HG02981 (cell line): ENCODE measurements around the gene ZNRF4.
"Not testable (repeated sequence)": the region's sequence is repeated elsewhere in the genome, so short reads cannot be mapped to it uniquely, and the experiment has no call there.

Experiments used
- ATAC-seq: cut with Tn5 transposase; IDR thresholded peaks from one replicate; pipeline ENCODE4 v1.9.1; 2021; ENCODE audit warnings: mild to moderate bottlenecking, moderate library complexity; ENCODE audit not compliant: unreplicated experiment

The ZNRF4 gene

GRCh38 chr19:5470264-5470671 is 15.1 kb downstream of the ZNRF4 start:
- ATAC-seq, result no peak

- no peak for ATAC-seq
Measured at GRCh38 chr19:5472286-5472685, 17.1 kb downstream of the ZNRF4 start.

DNA sequence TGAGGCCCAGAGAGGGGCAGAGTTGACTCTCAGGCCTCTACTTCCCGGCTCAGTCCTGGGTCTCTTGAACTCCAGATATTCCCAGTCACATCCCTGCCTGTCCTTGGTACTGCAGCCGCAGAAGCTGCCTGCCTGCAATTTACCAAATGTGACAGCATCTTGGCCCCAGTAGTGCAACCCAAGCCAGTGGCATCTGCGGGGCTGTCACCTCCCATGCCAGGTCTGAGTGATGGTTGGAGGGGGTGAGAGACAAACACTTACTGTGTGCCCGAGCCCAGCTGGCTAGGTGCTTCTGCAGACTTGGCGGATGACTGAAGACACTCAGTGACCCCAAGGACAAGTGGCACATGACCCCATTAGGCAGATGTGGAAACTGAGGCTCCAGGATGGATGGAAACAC is 18.4 kb downstream of the ZNRF4 start:
- ATAC-seq, result no peak

DNA sequence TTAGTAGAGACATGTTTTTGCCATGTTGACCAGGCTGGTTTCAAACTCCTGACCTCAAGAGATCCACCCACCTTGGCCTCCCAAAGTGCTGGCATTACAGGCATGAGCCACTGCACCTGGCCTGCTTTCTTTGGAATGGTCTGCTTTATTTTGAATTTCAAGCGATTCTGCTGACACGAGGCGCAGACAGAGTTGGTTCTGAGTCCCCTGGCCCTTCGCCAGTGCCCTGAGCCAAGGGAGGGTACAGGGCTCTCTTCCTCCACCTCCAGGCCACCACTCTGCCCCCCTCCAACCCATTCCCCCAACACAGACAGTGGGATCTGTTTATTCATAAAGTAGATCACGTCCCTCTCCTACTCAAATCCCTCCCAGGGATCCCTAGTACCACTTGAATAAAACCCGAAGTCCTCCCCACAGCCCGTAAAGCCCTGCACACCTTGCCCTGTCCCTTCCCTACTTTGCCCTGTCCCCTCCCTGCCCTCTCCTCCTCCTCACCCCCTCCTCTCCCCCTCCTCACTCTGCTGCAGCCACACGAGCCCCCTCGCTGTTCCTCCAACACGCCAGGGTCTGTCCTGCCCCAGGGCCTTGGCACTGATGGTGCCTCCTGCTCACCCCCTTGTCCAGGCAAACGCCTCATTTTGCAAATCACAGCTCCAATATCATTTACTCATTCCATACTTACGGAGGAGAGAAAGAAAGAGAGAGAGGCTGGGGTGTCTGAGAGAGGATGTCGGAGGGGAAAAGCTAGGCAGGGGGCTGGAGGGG is 22.4 kb downstream of the ZNRF4 start:
- ATAC-seq, result no peak

- no peak for ATAC-seq
Measured at GRCh38 chr19:5478241-5478924, 23.2 kb downstream of the ZNRF4 start.

- no peak for ATAC-seq
Measured at GRCh38 chr19:5478925-5479588, 23.8 kb downstream of the ZNRF4 start.

DNA sequence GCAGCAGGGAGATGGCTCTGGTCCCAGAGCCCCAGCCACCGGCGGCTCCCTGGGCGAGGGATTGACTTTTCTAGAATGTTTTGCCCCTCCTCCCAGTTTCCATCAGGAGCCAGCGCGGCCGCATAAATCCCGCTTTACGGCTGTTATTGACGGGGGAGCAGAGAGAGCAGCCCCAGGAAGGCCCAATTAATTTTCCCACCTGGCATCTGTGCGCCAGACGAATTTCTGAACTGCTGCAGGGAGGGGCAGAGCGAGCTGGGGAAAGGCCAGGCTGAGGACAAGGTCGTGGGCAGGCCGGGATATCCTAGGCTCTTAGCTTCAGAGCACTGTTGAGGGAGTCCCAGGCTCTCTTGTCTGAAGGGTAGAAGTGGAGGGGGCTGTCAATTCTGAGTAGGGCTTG is 24.7 kb downstream of the ZNRF4 start:
- no peak for ATAC-seq

DNA sequence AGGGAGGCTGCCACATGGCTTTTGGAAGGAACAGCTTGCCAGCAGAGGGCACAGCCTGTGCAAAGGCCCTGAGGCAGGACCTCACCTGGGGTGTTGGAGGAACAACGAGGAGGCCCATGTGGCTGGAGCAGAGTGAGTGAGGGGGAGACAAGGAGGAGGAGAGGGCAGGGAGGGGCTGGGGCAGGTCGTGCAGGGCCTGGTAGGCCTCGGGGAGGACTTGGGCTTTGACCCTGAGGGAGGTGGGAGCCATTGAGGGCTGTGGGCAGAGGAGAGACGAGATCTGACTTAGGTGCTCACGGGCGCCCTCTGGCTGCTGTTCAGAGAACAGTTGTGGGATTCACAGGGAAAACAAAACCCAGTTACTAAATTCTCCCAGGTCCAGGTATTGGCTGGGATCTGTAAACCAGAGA is 25.2 kb downstream of the ZNRF4 start:
- ATAC-seq, result no peak

- ATAC-seq, result no peak
Measured at GRCh38 chr19:5481957-5482356, 26.7 kb downstream of the ZNRF4 start.

- no peak for ATAC-seq
Measured at GRCh38 chr19:5484398-5485285, 29.4 kb downstream of the ZNRF4 start.

DNA sequence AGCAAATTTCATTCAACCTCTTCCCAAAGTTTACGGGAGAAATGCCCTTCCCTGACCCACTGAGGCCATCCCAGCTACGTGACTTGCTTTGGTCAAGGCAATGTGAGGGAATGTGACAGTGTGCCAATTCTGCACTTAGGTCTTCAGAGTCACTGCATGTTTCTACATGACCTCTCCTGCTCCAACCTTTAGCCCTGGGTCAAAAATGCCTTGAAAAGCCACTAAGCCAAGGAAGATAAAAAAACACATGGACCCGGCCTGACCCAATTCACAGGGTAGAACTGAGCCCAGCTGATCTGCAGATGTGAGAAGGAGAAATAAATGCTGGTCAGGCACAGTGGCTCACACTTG is 30.0 kb downstream of the ZNRF4 start:
- no peak for ATAC-seq

GRCh38 chr19:5485658-5486057 is 30.4 kb downstream of the ZNRF4 start:
- not testable (repeated sequence) for ATAC-seq

GRCh38 chr19:5487222-5487621 is 32.0 kb downstream of the ZNRF4 start:
- no peak for ATAC-seq

DNA sequence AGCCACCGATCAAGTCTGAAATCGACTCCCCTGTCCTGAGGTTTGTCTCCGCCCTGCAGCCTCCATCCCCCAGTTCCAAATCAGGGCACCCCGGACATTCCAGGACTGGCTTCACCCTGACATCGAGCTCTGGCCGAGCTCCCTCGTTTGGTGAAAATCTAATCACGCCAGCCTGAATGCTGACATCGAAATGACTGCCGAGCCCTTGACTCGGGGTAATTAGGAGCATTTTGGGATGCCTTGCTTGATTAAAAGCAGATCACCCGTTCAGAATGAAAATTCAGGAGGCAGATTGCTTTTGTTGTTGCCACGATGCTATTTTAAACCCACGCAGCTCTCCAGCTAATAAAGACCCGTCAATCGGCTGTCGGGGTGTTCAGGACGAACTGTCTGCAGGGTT is 34.3 kb downstream of the ZNRF4 start:
- no peak for ATAC-seq

DNA sequence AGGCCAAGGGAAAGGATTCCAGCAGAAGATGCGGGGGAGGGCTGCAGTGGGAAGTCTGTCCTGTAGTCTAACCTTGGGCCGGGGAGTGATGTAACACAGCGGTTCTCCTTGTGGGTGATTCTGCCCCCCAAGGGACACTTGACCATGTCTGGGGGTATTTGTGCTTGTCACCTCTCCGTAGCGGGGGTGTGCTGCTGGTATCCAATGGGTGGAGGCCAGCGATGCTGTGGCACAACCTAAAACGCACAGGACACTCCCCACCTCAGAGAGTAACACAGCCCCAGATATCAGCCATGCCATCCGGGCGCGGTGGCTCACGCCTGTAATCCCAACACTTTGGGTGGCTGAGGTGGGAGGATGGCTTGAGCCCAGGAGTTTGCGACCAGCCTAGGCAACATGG is 36.3 kb downstream of the ZNRF4 start:
- no peak for ATAC-seq

DNA sequence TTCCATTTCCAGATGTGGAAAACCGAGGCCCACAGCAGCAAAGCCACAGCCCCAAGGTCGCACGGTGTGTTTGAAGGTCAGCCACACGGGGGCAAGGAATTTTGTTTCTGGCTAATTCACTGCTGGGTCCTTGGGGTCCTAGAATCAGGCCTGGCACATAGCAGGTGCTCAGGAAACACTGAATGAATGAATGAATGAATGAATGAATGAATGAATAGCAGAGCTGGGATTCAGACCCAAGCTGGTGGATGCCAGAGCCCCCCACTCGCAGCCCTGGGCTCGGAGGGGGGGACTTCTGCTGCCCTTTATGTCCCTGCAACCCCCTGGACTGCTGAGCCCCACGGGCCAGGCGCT is 37.0 kb downstream of the ZNRF4 start:
- no peak for ATAC-seq

DNA sequence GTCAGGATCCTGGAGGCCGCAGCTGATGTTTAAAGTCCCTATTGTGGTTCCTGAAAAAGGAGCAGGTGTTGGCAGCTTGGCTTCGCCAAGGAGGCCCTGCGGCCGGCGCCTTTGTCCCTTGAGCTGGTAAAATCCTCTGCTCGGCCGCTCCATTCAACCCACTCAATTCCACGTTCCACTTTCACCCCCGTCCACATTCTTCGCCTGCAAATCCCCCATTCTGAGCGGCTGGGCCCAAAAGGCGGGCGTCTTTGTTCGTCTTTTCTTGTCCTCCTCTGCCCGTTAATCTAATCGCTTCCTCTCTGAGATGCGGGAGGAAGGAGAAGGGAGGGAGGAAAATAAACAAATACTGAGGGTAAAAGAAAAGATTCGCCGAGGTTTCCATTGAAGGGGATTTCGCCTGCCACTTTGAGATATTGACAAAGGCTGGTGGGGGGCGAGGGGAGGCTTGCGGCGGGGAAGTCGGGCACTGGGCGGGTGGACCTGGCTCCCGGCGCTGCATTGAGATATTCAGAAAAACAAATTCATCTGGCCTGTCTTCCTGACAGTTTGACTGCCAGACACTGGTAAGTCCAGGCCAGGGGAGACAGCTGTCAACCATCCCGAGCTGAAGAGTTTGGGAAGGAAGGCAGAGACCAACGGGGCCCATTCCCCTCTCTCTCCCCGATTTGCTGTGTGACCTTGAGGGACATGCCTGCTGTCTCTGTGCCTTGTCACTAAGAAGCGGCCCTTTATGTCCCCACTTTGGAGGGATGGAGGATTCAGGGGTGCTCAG is 37.6 kb downstream of the ZNRF4 start:
- ATAC-seq, result no peak

DNA sequence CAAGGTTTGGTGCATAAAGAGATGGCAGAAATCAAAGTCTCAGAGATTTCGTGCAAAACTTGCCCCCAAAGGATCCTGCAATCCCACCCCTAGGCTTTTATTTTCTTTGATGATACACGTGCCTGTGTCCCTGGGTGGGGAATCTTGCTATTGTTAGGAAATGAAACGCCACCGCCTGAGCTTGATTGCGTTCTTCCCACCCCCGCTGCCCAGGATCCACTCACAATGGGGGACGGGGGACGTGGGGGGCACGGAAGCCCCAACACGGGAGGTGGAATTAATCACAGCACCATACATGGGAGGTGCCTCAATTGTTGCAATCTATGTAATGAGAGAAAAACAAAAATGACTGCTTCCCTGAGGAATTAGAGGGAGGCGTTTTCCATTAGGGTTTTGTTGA is 39.6 kb downstream of the ZNRF4 start:
- ATAC-seq, result no peak

DNA sequence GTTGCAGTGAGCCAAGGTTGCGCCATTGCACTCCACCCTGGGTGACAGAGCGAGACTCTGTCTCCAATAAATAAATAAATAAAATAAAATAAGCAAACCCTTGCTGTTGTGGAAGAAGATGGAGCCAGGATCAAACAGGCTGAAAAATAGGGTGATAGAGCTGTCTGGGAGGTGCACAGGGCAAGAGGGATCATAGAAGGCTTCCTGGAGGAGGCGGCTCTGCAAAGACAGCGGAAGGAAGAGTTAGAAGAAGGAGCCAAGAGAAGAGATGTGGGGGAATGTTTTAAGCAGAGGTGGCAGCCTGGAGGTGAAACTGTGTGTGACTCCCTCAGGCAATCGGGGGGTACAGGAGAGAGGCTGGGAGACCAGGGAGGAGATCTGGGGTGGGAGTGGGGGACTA is 40.6 kb downstream of the ZNRF4 start:
- ATAC-seq, result no peak

DNA sequence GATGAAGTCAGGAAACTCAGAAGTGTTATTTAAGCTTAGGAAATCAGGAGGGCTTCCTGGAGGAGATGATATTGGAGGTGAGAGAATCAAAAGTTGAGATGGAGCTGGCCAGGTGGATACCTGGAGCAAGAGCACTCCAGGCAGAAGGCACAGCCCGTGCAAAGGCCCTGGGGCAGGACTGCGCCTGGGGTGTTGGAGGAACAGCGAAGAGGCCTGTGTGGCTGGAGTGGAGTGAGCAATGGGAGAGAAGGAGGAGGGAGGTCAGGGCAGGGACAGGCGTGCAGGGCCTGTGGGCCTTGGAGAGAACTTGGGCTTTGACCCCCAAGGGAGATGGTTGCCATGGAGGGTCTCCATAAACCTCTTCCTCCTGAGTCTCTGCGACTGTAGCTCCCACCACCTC is 42.1 kb downstream of the ZNRF4 start:
- ATAC-seq, result no peak
